ENCODE measurements around the gene CNP. TPM values are rescaled to one million over a fixed set of nuclear protein-coding genes. Genes with fewer than 3 reads are reported as not detected.
A peak's percentile ranks its signal among the peaks of the same experiment; 100 is the strongest.

Gene CNP
- total and polyA plus RNA-seq, 7 donors = 17.6 to 26.8 (median 21.8) TPM

- ATAC-seq (no peak), DNase-seq (no peak)
- intact Hi-C loops (cut with DNase I) = loop anchor here in 1 of 2 donors (5.0 kb wide), 1 partner anchor 34 kb away; no protein-coding TSS in a partner anchor
- Histone ChIP-seq H3K9me3 (no peaks in the 10 kb centered on the region), H3K27me3 (ENCODE audit: insufficient read depth in 3 of 3, low read length in 2 of 3) (no peaks in the 10 kb centered on the region), H3K27ac (no peak overlapping the region), H3K4me1 (peaks cover 12% of the 10 kb centered on the region), H3K36me3 (ENCODE audit: insufficient read depth in 1 of 2, low read depth in 1 of 2) (peaks cover 11 to 89% of the 10 kb centered on the region in 2 donors), H3K4me3 (no peak overlapping the region)
- 86 to 91% (median 90%) methylated on average over 4 of the region's 4 CpGs for WGBS, 3 donors
- TF ChIP-seq, protein P1, sequence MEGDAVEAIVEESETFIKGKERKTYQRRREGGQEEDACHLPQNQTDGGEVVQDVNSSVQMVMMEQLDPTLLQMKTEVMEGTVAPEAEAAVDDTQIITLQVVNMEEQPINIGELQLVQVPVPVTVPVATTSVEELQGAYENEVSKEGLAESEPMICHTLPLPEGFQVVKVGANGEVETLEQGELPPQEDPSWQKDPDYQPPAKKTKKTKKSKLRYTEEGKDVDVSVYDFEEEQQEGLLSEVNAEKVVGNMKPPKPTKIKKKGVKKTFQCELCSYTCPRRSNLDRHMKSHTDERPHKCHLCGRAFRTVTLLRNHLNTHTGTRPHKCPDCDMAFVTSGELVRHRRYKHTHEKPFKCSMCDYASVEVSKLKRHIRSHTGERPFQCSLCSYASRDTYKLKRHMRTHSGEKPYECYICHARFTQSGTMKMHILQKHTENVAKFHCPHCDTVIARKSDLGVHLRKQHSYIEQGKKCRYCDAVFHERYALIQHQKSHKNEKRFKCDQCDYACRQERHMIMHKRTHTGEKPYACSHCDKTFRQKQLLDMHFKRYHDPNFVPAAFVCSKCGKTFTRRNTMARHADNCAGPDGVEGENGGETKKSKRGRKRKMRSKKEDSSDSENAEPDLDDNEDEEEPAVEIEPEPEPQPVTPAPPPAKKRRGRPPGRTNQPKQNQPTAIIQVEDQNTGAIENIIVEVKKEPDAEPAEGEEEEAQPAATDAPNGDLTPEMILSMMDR (IDR thresholded peaks at IDR 0.05) = no peak
These were observed 11.4 kb downstream of the CNP start for GRCh38 chr17:41977991-41978390.

DNA sequence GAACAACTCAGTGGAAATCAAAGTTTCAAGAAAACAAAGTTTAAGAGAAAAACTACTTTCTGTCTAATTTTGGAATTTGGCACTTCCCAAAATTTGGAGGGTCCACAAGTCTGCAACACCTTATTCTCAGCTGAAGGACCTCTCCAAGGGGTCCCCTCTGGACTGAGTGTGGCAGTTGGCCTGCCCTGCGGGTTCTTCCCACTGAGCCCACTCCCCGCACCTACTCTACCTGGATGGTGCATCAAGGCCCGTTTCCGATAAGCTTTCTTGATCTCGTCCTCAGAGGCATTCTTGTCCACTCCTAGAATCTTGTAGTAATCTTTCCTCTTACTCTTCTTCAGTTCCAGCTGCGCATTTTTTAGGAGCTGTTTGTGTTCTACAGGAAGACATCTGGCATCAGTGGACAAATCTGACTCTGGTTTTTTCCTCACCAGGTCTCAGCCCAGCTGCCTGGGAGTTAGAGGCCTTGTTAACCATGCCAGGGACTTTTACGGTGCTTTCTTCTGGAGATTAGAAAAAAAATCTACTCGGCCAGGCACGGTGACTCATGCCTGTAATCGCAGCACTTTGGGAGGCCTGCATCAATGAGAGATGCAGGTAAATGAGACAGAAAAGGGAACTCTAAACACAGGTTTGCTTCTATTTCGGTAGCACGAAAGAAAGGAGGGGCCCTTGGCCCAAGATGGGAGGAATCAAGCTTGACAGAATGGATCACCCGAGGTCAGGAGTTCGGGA lies 15.6 kb downstream of the CNP start:
- H3K36me3 ChIP-seq (ENCODE audit: insufficient read depth in 1 of 2, low read depth in 1 of 2) = peaks cover 22 to 98% of the 10 kb centered on the region in 2 donors
- ATAC-seq (peak in 1 of 4 donors; percentile 34), DNase-seq (no peak)
- no peak overlapping the region for H3K4me3 ChIP-seq
- no peaks in the 10 kb centered on the region for H3K9me3 ChIP-seq
- intact Hi-C loops (cut with DNase I) = no loop called here
- H3K27ac ChIP-seq = no peak overlapping the region
- H3K27me3 ChIP-seq (ENCODE audit: insufficient read depth in 3 of 3, low read length in 2 of 3) = no peaks in the 10 kb centered on the region
- WGBS, 3 donors = 57 to 76% (median 61%) methylated on average over 14 of the region's 14 CpGs
- TF ChIP-seq, protein P1 (IDR thresholded peaks at IDR 0.05) = no peak
- H3K4me1 ChIP-seq = no peaks in the 10 kb centered on the region

DNA sequence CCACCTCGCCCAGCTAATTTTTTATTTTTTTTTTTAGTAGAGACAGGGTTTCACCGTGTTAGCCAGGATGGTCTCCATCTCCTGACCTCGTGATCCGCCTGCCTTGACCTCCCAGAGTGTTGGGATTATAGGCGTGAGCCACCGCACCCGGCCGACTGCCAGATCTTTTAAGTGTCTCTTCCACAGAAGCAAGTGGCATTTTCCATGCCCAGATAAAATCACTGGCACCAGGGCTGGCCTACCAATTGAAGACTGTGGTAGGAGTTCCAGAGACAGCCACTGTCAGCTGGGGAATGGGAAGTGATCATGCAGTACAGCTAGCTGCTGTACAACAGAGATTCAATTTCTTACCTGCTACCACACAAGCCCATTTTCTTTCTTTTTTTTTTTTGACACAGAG lies 17.9 kb downstream of the CNP start:
- TF ChIP-seq, protein P1 (IDR thresholded peaks at IDR 0.05) = no peak
- ATAC-seq = no peak

GRCh38 chr17:41985919-41986318 lies 19.3 kb downstream of the CNP start:
- TF ChIP-seq, protein P1 (IDR thresholded peaks at IDR 0.05) = no peak
- Histone ChIP-seq H3K36me3 (ENCODE audit: insufficient read depth in 1 of 2, low read depth in 1 of 2) (peaks cover 38 to 100% of the 10 kb centered on the region in 2 donors), H3K27ac (no peak overlapping the region), H3K9me3 (no peaks in the 10 kb centered on the region), H3K27me3 (ENCODE audit: insufficient read depth in 3 of 3, low read length in 2 of 3) (no peaks in the 10 kb centered on the region), H3K4me1 (no peaks in the 10 kb centered on the region), H3K4me3 (no peak overlapping the region)
- DNase-seq (no peak), ATAC-seq (no peak)
- 51 to 81% (median 54%) methylated on average over 7 to 8 of the region's 8 CpGs for WGBS, 3 donors
- intact Hi-C loops (cut with DNase I) = no loop called here

More for the DNA sequence above, 17.9 kb downstream of the CNP start:
- Histone ChIP-seq H3K4me3 (no peak overlapping the region), H3K27ac (no peak overlapping the region), H3K36me3 (ENCODE audit: insufficient read depth in 1 of 2, low read depth in 1 of 2) (peaks cover 38 to 99% of the 10 kb centered on the region in 2 donors), H3K27me3 (ENCODE audit: insufficient read depth in 3 of 3, low read length in 2 of 3) (no peaks in the 10 kb centered on the region), H3K9me3 (no peaks in the 10 kb centered on the region), H3K4me1 (no peaks in the 10 kb centered on the region)
- intact Hi-C loops (cut with DNase I) = no loop called here
- DNase-seq = no peak
- 76 to 89% (median 81%) methylated on average over 8 of the region's 8 CpGs for WGBS, 3 donors

Measured in psoas muscle (tissue), 8 donors.